Hematopoietic multipotent progenitor cell treated with erythropoietin and hydrocortisone succinate and interleukin-3 and kit ligand, for 6 days (in vitro differentiated cells): Measurements from ENCODE around the gene TMUB1.
"Not testable (repeated sequence)": the region's sequence is repeated elsewhere in the genome, so short reads cannot be mapped to it uniquely, and the experiment has no call there.

Experiments
- DNase-seq: peaks from one replicate; pipeline ENCODE4 v3.0.0-alpha.2; 2015

The TMUB1 gene

GRCh38 chr7:151048911-151049463 is 34.3 kb downstream of the TMUB1 start:
- DNase-seq = no peak

DNA sequence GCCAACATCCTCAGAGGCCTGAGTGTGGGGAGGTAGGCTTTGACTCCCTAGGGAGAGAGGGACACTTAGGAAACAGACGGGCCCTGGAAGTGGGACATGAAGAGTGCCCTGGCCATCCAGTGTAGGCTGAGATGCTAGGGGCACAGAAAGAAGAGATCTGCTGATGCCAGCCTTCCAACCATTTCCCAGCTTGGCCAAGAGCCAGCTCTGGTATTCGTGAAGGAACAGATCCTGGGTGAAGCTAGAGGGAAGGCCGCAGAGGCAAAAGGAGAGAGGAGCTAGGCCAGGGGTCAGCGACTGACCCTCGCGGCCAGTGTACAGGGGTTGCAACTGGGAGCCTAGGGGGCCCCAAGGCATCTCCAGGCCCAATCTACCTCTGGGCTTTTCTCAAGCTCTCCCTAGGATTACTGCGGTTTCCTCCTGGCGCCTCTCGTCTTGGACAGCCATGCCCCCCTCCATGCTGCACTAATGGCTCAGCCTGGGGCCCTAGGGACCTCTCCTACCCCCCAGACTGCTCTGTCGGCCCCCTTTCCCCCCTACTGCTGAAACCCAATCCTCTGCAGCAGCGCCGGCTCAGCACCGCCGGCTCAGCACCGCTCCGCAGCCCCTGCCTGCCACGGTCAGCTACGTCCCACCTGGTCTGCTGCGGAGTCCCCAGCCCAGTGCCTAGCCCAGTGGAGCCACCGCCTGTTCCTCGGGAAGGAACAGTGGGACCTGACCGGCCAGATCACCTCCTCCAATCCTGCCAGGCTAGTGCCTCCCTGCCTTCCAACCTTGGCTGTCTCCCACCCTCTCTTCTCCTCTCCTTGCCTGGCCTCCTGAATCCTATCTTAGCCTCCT is 35.1 kb downstream of the TMUB1 start, which contains the start of gene ASIC3:
Gene ASIC3, plus strand, starts transcription at position 556 of the 840 bp plus-strand sequence. CDS start 355 bp downstream, outside the sequence.
- no peak for DNase-seq

DNA sequence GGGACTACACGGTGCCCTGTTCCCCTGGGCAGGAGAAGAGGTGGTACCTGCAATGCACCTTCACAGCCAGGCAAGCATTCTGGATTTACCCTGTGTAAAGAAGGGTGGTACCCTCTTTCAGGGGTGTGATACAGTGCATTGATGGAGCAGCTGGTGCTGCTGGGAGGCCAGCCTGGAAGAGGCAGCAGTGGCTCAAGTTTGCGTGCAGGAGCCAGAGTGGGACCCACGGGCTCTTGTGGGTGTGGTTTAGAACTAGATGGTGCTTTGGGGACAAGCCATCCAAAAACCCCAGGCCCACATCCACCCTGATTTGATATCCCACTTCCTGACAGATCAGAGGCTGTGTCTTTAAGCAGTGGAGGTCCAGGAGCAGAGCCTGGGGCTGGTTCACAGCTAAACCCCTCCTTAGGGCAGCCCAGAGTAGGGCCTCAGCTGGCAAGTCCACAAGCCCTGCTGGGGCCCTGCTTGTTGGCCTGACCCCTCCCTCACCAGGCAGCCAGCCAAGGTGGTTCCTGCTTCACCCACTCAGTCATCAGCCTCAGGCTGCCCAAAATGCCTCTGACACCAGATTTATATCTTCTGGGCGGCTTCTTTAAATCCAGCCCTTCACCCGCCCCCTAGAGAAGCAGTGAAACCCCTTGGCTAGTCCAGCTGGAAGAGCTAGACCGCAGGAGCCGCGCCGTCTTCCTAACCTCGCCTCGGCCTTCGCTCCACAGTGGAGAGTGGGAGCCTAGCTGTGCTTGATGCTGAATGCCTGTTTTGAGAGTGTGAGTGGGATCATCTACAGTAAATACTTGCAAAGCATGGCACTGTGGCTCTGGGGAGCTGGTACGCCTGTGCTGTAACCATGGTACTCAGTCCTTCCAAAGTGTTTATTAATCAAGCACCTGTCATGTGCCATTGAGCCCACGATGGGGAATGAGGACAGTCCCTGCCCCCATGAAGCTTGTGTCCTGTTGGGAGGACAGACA is 36.4 kb downstream of the TMUB1 start:
- DNase-seq = peak; percentile 75

- no peak for DNase-seq
Observed at GRCh38 chr7:151045967-151046366, 37.3 kb downstream of the TMUB1 start.

DNA sequence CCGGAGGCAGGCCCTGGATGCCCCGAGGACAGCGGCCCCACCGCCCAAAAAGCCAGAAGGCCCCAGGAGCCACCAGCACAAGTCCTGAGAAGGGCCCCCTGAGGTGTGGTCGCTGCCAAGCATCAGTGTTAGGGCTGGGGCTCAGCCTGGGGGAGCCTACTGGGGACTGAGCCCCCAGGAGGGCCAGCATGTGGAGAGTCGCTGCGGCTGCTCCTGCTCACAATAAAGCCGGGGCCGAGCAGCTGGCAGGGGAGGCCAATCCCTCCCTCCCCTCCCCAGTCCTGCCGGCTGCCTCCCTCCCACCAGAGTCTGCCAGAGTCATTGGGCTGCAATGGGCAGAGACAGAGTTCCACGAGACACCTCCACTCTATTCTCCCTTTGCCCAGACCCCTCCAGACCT is 38.0 kb downstream of the TMUB1 start:
- no peak for DNase-seq

GRCh38 chr7:151043959-151044358 is 39.3 kb downstream of the TMUB1 start:
- no peak for DNase-seq

DNA sequence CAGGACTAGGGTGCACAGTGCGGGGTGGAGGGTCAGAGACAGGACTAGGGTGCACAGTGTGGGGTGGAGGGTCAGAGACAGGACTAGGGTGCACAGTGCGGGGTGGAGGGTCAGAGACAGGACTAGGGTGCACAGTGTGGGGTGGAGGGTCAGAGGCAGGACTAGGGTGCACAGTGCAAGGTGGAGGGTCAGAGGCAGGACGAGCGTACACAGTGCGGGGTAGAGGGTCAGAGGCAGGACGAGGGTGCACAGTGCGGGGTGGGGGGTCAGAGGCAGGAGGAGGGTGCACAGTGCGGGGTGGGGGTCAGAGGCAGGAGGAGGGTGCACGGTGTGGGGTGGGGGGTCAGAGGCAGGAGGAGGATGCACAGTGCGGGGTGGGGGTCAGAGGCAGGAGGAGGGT is 39.8 kb downstream of the TMUB1 start:
- not testable (repeated sequence) for DNase-seq

DNA sequence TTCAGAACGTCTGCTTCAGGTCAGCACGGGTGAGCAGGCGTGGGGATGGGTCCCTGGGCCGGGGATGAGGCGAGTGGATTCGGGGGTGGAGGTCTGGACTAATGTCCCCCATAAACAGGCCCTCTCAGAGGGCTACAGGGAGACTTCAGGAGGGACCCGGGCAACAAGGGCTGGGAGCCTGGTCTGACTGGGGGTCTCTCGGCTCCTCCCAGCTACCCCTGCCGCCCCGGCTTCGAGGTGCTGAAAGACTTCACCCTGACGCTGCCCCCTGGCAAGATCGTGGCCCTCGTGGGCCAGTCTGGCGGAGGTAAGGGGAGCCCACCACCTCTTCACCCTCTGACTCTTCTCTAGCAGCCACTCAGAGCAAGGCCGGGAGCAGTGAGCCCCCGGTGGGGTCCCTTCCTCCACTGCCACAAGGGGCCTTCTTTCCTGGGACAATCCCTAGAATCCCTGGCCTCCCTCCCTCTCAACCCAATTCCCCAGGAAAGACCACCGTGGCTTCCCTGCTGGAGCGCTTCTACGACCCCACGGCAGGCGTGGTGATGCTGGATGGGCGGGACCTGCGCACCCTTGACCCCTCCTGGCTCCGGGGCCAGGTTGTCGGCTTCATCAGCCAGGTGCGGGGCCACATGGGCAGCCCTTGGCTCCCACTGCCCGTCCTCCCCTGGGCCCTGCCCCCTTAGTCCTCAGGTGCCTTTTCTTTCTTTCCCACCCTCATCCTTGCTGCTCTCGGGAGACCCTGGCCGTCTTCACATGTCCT is 42.5 kb downstream of the TMUB1 start:
- DNase-seq = no peak

DNA sequence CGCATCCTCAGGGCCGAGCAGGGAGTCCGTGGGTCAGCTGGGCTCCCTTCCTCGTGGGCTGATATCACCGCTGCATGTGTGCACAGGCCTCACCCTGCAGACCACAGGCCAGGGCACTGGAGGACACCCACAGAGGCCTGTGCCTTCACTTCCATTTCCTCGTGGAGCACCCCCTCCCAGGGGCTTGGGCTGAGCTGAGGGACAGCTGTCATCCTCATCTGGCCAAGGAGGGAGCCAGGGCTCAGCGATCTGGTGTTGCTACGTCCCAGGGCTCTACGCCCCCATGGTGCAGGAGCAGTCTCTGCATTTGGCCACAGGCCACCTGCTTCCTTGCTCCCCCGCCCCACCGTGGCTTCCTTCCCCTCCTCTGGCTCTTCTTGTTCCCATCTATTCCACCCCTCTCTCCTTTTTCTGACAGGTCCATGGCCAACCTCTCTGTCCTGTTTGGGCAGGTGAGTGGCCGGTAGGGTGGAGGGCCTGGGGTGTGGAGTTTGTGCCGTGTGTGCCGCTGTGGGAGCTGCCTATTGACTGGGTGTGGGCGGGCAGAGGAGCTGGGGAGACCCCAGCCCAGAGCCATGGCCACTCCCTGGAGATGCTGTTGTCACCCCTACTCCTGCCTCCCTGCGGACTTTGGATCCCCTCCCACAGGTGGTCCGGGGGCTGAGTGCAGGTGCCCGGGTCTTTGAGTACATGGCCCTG is 43.3 kb downstream of the TMUB1 start:
- DNase-seq = peak; percentile 48

DNA sequence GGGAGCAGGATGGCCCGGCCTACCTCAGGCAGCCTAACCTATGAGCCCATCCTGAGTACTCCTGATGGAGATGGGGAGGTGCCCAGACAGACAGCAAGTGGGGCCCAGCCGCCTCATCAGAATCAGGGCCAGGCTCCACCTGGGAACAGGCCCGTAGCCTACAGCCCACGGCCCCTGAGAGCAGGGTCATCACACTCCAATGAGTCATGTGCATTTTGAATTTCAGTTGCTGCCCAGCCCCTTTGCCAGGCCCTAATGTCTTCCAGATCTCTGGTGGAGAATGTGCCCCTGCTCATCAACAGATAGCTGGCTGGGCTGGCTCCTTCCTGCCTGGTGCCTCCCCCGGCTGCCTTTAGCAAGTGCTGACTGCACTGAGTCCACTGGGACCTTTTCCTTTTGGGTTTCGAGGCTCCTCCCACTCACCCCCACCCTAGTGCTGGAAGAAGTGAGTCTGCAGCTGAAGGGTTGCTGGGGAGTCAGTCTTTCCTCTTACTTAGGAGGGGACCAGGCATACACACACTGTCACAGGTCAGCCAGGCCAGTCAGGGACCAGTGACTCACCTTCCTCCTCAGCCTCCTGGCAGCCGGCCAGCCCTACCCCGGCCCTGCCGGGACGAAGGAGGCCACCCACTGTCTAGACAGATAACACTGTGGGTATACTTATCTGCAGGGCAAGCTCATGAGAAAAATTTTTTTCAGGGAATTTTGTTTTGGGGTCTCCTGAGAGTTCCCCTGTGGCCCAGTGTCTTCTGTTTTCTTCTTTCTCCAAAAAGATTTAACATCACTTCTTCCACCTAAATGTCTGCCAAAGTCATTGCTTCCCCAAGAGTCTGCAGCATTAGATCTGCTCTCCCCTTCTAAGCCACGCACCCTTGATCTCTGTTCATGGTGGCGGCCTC is 44.1 kb downstream of the TMUB1 start:
- DNase-seq = peak; percentile 98

DNA sequence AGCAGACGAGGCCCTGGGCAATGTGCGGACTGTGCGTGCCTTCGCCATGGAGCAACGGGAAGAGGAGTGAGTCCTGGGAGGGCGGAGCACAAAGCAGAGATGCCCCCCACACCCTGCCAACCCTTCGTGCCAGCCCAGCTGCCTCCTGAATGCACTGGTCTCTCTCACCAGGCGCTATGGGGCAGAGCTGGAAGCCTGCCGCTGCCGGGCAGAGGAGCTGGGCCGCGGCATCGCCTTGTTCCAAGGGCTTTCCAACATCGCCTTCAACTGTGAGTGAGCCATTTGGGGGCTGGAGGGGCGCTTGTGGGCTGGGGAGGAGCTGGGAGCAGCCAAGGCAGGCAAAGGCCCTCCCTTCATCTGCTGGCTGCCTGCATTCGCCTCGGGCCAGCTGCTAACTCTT is 47.4 kb downstream of the TMUB1 start:
- DNase-seq = no peak

GRCh38 chr7:151035026-151035717 is 48.1 kb downstream of the TMUB1 start:
- DNase-seq = no peak

- no peak for DNase-seq
Observed at GRCh38 chr7:151034312-151035025, 48.8 kb downstream of the TMUB1 start.

DNA sequence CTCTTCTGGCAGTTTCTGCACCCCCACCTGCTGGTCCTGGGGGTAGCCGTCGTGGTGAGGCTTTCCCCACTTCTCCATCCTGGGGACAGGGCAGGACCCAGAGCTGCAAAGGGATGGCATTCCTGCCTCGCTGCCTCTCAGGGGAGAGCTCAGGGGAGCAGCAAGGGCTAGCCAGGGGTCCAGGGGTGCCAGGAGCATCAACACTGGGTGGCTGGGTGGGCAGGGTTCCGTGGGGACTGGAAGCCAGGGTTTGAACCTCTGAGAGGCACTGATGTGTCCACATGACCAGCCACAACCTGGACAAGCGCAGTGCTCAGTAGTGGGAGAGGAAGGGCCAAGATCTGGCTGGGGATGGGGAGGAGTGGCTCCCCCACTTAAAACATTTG is 49.4 kb downstream of the TMUB1 start:
- DNase-seq = no peak

GRCh38 chr7:151032936-151033863 is 50.1 kb downstream of the TMUB1 start:
- no peak for DNase-seq
